SK-N-MC (cell line): ENCODE measurements around the gene PDXP.

Experiments used
- DNase-seq: peaks from one replicate; pipeline ENCODE4 v3.0.0-alpha.2; 2011; ENCODE audit warnings: low read depth, low spot score
- H3K27ac ChIP-seq: fragments of 200-600 bp; sonication (generic); 2 replicates; pipeline ENCODE4 v1.5.1; 2016; ENCODE audit warnings: mixed run types
- H3K36me3 ChIP-seq: fragments of 200-600 bp; sonication (generic); 2 replicates; pipeline ENCODE4 v1.6.1; 2017; ENCODE audit warnings: antibody characterized with exemption, low read length, mixed read lengths; ENCODE audit not compliant: insufficient read depth
- H3K4me3 ChIP-seq: fragments of 200-600 bp; sonication (generic); 2 replicates; pipeline ENCODE4 v1.5.1; 2016
- H3K9ac ChIP-seq: fragments of 200-600 bp; sonication (generic); 2 replicates; pipeline ENCODE4 v1.8.0; 2017; ENCODE audit warnings: mixed run types, mixed read lengths; ENCODE audit not compliant: insufficient read length
- H3K9me3 ChIP-seq: fragments of 200-600 bp; sonication (generic); 2 replicates; pipeline ENCODE4 v1.6.1; 2017; ENCODE audit warnings: low read depth, mild to moderate bottlenecking, antibody characterized with exemption, low read length, moderate library complexity, mixed read lengths
- EZH2 ChIP-seq: fragments of 200-600 bp; sonication (generic); IDR thresholded peaks from one replicate; pipeline ENCODE4 v1.6.1; 2017; ENCODE audit warnings: antibody characterized with exemption
- FOXP2 ChIP-seq: optimal IDR thresholded peaks from 2 replicates; pipeline ENCODE3; 2011; ENCODE audit warnings: mild to moderate bottlenecking, moderate library complexity; ENCODE audit not compliant: insufficient read depth; ENCODE audit errors: extremely low read length, control extremely low read depth
- POLR2AphosphoS5 ChIP-seq: IDR thresholded peaks from 2 replicates; pipeline ENCODE4 v1.6.1; 2012; ENCODE audit warnings: mild to moderate bottlenecking, low read depth, low read length, borderline replicate concordance

PDXP gene

DNA sequence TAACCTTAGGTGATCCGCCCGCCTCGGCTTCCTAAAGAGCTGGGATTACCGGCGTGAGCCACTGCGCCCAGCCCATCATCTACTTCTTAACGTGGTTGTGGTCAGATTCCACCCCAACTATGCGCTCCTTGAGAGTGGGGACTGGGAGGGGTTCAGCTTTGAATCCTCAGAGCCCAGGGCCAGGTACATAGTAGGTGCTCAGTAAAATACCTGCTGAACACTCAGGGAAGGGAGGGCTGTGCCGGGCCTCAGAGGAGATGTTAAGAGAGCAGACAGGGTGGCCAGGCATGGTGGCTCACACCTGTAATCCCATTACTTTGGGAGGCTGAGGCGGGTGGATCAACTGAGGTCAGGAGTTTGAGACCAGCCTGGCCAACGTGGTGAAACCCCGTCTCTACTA, 15.7 kb downstream of the PDXP start:
- TF ChIP-seq FOXP2 (no peak), POLR2AphosphoS5 (no peak), EZH2 (no peak)
- Histone ChIP-seq H3K36me3 (no peaks in the 10 kb centered on the region), H3K9me3 (no peaks in the 10 kb centered on the region), H3K4me3 (no peak overlapping the region), H3K27ac (no peak overlapping the region), H3K9ac (no peak overlapping the region)
- DNase-seq: no peak

DNA sequence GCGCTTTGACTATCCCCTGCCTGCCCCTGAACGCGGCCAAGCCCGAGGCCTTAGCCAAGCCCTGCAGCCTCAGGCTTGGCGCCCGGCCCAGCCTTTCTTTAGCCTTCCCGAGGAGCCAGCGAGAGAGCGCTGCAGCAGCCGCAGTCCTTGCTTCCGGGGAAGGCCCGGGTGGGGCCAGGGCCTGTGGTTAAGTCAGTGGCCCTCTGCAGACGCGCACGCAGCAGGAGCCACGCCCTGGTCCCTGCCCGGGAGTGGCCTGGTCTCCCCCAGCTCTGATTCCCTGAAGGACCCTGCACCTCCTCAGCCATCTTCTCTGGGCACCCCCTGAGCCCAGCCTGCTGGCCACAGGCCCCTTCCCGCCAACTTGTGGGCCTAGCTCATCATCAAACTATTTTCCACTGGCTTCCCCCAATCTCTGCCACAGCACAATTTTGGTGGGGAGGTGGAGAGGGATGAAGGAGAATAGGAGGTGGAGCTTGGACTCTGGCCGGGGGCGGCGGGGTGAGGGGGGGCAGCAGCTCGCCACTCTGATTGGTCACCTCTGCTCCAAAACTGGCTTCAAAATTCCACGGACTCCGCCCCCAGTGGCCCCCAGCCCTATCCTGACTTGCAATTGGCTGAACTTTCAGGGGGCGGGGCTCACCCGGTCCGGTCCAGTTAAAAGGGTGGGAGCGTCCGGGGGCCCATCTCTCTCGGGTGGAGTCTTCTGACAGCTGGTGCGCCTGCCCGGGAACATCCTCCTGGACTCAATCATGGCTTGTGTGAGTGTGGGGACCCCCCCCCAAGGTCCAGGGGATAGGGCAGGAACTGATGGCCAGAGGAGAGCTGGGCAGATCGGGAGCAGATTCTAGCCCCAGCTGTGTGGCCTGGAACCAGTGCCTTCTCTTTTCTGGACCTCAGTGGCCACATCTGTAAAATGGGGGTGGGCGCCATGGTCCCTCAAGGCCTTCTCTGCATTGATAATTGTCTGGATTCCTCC, 16.7 kb downstream of the PDXP start, which contains the start of gene LGALS1:
Gene LGALS1 (plus strand): TSS at position 686 of the 979 bp plus-strand sequence. CDS start 67 bp downstream, at position 753.
- TF ChIP-seq POLR2AphosphoS5 (no peak), EZH2 (no peak), FOXP2 (no peak)
- Histone ChIP-seq H3K27ac (peak within 1 kb of the TSS; percentile 86), H3K4me3 (peak within 1 kb of the TSS; percentile 88), H3K9ac (peak within 1 kb of the TSS; percentile 73), H3K9me3 (no peaks in the 10 kb centered on the region), H3K36me3 (no peaks in the 10 kb centered on the region)
- DNase-seq: no peak

DNA sequence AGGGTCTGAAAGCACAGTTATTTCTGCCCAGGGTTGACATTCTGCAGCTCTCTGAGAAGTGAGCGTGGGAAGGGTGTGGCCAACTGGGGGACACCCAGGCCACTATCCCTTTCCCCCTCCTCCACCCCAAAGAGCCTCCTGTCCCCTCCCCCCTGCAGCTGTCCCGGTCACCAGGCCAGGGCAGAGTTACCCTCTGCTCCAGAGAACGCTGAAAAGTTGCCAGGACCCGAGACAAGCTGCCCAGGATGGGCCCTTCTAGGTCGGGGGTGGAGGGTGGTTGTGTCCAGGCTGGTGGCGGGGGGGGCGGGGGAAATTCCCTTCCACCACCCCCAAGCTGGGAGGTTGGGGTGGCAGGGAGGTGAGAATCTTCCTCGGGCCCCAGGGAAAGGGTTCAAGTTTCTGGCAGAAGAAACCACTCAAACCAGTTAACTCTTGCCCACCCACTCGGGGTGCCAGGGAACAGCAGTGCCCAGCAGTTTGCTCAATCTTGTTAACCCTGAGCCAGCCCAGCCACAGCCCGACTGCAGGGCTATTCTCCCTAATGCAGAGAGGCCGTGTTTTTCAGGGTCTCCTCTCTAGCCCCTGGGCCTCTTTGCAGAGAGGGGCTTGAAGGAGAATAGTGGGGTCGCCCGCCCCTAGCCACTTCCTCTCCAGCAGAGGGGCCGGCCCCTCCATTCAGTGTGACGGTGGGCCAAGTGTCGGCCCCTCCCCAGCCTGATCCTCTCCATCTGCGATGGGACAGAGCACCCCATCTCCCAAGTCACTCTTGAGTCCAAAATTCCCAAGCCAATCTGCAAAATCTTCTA, 17.6 kb downstream of the PDXP start:
- H3K9me3 ChIP-seq: no peaks in the 10 kb centered on the region
- H3K4me3 ChIP-seq: peak overlapping the region; percentile 88
- TF ChIP-seq EZH2 (no peak), FOXP2 (no peak), POLR2AphosphoS5 (no peak)
- H3K9ac ChIP-seq: peak overlapping the region; percentile 73
- no peak for DNase-seq
- H3K27ac ChIP-seq: peak overlapping the region; percentile 86
- no peaks in the 10 kb centered on the region for H3K36me3 ChIP-seq

DNA sequence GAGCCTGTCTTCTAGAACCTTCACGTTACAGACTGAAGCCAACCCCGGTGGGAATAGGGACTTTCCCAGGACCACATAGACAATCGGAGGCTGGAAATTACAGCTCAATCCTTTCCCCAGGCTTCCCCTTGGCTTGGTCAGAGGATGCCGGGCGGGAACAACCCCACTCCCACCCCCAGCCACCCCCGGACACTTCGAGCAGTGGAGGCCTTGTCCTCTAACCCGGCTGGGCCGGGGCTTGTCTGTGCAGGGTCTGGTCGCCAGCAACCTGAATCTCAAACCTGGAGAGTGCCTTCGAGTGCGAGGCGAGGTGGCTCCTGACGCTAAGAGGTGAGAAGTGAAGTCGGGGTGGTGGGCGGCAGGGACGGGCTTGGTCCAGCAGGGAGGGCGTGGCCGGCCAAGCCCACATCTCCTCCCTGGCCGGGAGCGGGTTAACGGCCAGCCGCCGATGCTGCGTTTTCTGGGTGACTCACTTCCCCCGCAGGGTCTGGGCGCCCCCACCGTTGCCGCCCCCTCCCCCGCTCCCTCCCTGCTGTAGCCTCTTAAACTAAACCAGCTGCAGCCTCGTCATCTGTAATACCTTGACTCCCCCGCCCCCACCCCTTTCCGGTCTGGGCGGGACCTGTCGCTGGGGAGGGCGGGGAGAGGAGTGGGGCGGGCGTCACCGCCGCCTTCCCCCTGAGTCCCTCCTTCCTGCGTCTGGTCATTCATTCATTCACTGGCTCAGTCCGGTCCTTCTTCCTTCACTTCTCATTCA, 18.4 kb downstream of the PDXP start:
- no peak for DNase-seq
- no peaks in the 10 kb centered on the region for H3K9me3 ChIP-seq
- peak overlapping the region; percentile 88 for H3K4me3 ChIP-seq
- H3K9ac ChIP-seq: peak overlapping the region; percentile 73
- H3K27ac ChIP-seq: peak overlapping the region; percentile 86
- no peaks in the 10 kb centered on the region for H3K36me3 ChIP-seq
- TF ChIP-seq POLR2AphosphoS5 (peak; percentile 47; the same call in 1 of the 2 replicates), EZH2 (no peak)

DNA sequence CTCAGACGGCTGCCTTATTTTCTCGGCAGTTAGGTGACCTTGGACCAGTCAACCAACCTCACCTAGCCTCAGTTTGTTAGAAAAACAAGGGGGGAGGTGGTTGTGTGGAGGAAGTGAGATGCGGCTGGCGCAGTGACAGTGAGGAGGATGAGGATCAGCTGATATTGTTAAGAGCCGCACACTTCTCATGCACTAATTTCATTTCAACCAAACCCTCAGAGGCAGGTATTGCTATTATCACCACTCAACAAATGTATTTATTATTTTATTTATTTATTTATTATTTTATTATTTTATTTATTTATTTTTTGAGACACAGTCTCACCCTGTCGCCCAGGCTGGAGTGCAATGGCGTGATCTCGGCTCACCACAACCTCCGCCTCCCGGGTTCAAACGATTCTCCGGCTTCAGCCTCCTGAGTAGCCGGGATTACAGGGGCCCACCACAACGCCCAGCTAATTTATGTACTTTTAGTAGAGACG, 19.0 kb downstream of the PDXP start:
- DNase-seq: no peak
- H3K27ac ChIP-seq: no peak overlapping the region; the same call in 1 of the 2 replicates
- peak overlapping the region; percentile 88 for H3K4me3 ChIP-seq
- no peaks in the 10 kb centered on the region for H3K36me3 ChIP-seq
- H3K9me3 ChIP-seq: no peaks in the 10 kb centered on the region
- H3K9ac ChIP-seq: peak overlapping the region; percentile 48
- TF ChIP-seq EZH2 (no peak), POLR2AphosphoS5 (no peak), FOXP2 (no peak)

DNA sequence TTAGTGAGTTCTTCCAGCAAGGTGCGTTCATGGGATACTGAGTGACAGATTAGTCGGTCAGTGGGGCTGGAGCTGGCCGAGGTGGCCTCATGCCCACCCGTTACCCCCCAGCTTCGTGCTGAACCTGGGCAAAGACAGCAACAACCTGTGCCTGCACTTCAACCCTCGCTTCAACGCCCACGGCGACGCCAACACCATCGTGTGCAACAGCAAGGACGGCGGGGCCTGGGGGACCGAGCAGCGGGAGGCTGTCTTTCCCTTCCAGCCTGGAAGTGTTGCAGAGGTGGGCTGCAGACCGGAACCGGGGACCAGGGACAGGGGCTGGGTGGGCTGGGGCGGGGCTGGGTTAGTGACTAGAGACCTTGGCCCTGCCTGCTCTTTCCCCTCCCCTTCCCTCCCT, 19.8 kb downstream of the PDXP start:
- H3K36me3 ChIP-seq: no peaks in the 10 kb centered on the region
- H3K9me3 ChIP-seq: no peaks in the 10 kb centered on the region
- TF ChIP-seq EZH2: no peak
- no peak for TF ChIP-seq FOXP2
- no peak for TF ChIP-seq POLR2AphosphoS5
- no peak for DNase-seq
- no peak overlapping the region for H3K4me3 ChIP-seq
- no peak overlapping the region for H3K9ac ChIP-seq
- no peak overlapping the region for H3K27ac ChIP-seq

DNA sequence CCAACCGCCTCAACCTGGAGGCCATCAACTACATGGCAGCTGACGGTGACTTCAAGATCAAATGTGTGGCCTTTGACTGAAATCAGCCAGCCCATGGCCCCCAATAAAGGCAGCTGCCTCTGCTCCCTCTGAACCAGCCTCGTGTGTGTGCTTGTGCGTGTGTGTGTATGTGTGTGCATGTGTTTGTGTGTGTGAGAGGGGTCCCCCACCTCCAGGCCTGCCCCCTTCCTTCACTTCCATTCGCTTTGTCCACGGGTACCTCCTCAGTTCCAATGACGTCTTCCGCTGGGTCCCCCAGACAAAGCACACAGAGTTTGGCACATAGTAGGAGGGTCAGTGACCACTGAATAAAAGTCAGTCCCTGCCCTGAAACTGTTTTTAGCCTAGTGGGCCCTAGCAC, 21.1 kb downstream of the PDXP start:
- Histone ChIP-seq H3K4me3 (no peak overlapping the region), H3K36me3 (no peaks in the 10 kb centered on the region), H3K9ac (no peak overlapping the region), H3K27ac (no peak overlapping the region), H3K9me3 (no peaks in the 10 kb centered on the region)
- DNase-seq: no peak
- TF ChIP-seq FOXP2 (no peak), EZH2 (no peak), POLR2AphosphoS5 (no peak)
